ENCODE results near the gene THAP12.

- TF ChIP-seq CTCF (conservative IDR thresholded peaks at IDR 0.05) (no peak), ZFX (IDR thresholded peaks at IDR 0.05) (no peak)
Measured at GRCh38 chr11:76337469-76337868, 43.5 kb downstream of the THAP12 start.

Measured in C4-2B (cell line).